ENCODE data around the gene ACVR1.
"Not testable (repeated sequence)": the region's sequence is repeated elsewhere in the genome, so short reads cannot be mapped to it uniquely, and the experiment has no call there.

ACVR1 gene

GRCh38 chr2:157849591-157849990 is 26.5 kb downstream of the ACVR1 start:
- DNase-seq, result no peak

GRCh38 chr2:157848213-157848612 is 27.9 kb downstream of the ACVR1 start:
- DNase-seq, result no peak

- DNase-seq, result no peak
Observed at GRCh38 chr2:157845081-157845480, 31.0 kb downstream of the ACVR1 start.

GRCh38 chr2:157843935-157844334 is 32.2 kb downstream of the ACVR1 start:
- DNase-seq, result no peak

GRCh38 chr2:157843081-157843480 is 33.0 kb downstream of the ACVR1 start:
- DNase-seq, result no peak

GRCh38 chr2:157842106-157842879 is 33.8 kb downstream of the ACVR1 start:
- DNase-seq, result no peak

- DNase-seq, result no peak
Observed at GRCh38 chr2:157841485-157841884, 34.6 kb downstream of the ACVR1 start.

GRCh38 chr2:157840568-157841156 is 35.5 kb downstream of the ACVR1 start:
- DNase-seq, result no peak

GRCh38 chr2:157839822-157840221 is 36.3 kb downstream of the ACVR1 start:
- no peak for DNase-seq

GRCh38 chr2:157839162-157839801 is 36.8 kb downstream of the ACVR1 start:
- no peak for DNase-seq

GRCh38 chr2:157838442-157839161 is 37.5 kb downstream of the ACVR1 start:
- no peak for DNase-seq

- no peak for DNase-seq
Observed at GRCh38 chr2:157837851-157838441, 38.2 kb downstream of the ACVR1 start.

GRCh38 chr2:157836531-157836930 is 39.6 kb downstream of the ACVR1 start:
- no peak for DNase-seq

GRCh38 chr2:157835425-157835824 is 40.7 kb downstream of the ACVR1 start:
- no peak for DNase-seq

GRCh38 chr2:157835006-157835405 is 41.1 kb downstream of the ACVR1 start:
- no peak for DNase-seq

- DNase-seq, result no peak
Observed at GRCh38 chr2:157833721-157834120, 42.4 kb downstream of the ACVR1 start.

- no peak for DNase-seq
Observed at GRCh38 chr2:157831573-157832315, 44.4 kb downstream of the ACVR1 start.

- no peak for DNase-seq
Observed at GRCh38 chr2:157830696-157831570, 45.2 kb downstream of the ACVR1 start.

- no peak for DNase-seq
Observed at GRCh38 chr2:157830266-157830665, 45.9 kb downstream of the ACVR1 start.

GRCh38 chr2:157827377-157827776 is 48.8 kb downstream of the ACVR1 start:
- no peak for DNase-seq

GRCh38 chr2:157826644-157827043 is 49.5 kb downstream of the ACVR1 start:
- DNase-seq, result not testable (repeated sequence)

Measured in activated gamma-delta T cell (primary cell).